DND-41 (cell line): ENCODE data around the gene MAP3K5.

Source experiments
- EZH2 ChIP-seq: IDR thresholded peaks from 3 replicates; pipeline ENCODE4 v1.6.1; 2012; ENCODE audit warnings: borderline replicate concordance, low read depth, mild to moderate bottlenecking, moderate library complexity, low read length, inconsistent platforms; ENCODE audit not compliant: severe bottlenecking
- TF ChIP-seq, protein P1 (sequence below): IDR thresholded peaks from 2 replicates; pipeline ENCODE4 v1.5.1; 2012; ENCODE audit warnings: borderline replicate concordance, low read length, moderate library complexity, mild to moderate bottlenecking; ENCODE audit not compliant: poor library complexity, severe bottlenecking; ENCODE audit errors: extremely low read depth

DNA sequence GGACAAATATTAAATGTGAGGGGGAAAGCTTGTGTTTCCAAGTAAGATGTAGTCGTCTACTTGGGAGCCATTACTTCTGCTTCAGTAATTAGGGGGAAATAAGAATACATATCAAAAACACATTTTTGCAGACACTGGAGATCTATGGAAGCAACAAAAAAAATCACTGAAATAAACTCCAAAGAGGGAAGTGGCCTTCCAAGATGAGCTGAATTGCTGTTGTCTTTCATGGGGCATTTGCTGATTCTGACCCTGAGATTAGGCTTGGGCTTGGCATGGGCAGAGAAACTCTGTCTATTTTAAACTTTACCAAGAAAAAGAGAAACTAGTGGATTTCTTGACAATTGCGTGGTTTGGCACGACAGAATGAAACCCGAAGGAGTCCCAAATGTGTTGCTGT, 120.1 kb downstream of the MAP3K5 start:
- TF ChIP-seq, protein P1, sequence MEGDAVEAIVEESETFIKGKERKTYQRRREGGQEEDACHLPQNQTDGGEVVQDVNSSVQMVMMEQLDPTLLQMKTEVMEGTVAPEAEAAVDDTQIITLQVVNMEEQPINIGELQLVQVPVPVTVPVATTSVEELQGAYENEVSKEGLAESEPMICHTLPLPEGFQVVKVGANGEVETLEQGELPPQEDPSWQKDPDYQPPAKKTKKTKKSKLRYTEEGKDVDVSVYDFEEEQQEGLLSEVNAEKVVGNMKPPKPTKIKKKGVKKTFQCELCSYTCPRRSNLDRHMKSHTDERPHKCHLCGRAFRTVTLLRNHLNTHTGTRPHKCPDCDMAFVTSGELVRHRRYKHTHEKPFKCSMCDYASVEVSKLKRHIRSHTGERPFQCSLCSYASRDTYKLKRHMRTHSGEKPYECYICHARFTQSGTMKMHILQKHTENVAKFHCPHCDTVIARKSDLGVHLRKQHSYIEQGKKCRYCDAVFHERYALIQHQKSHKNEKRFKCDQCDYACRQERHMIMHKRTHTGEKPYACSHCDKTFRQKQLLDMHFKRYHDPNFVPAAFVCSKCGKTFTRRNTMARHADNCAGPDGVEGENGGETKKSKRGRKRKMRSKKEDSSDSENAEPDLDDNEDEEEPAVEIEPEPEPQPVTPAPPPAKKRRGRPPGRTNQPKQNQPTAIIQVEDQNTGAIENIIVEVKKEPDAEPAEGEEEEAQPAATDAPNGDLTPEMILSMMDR = no peak
- TF ChIP-seq EZH2 = no peak
